SK-N-SH (cell line): Measurements from ENCODE around the gene AXIN1. TPM values are rescaled to one million over a fixed set of nuclear protein-coding genes. Genes with fewer than 3 reads are reported as not detected.

ENCODE experiments used
- CTCF ChIA-PET: fragments of 300-600, 350-600 bp; formaldehyde crosslinking; extraction: SDS; loops from one replicate; lab custom pipeline; 2021; lab: Yijun Ruan, JAX
- POLR2A ChIA-PET: fragments of 350-600 bp; sonication (Branson Sonifier 250); formaldehyde crosslinking; extraction: SDS; loops from one replicate; lab custom pipeline; 2020; ENCODE audit warnings: antibody characterized with exemption, inconsistent platforms; lab: Yijun Ruan, JAX
- DNase-seq: peaks from one replicate; pipeline ENCODE4 v3.0.0; 2012
- H2AFZ ChIP-seq: fragments of 200-600 bp; sonication (generic); 2 replicates; pipeline ENCODE4 v1.8.1; 2016; ENCODE audit warnings: antibody characterized with exemption, mild to moderate bottlenecking, low read depth
- H3F3A ChIP-seq: fragments of 200-600 bp; sonication (generic); replicated peaks from 2 replicates; pipeline ENCODE3; 2016; ENCODE audit warnings: antibody characterized with exemption, mild to moderate bottlenecking; ENCODE audit not compliant: insufficient read depth
- H3K27ac ChIP-seq, 2 experiments: fragments of 200-500 bp in 1 of 2; fragments of 200-600 bp in 1 of 2; sonication (Bioruptor generic) in 1 of 2; sonication (generic), shearing (Covaris generic) in 1 of 2; 2 replicates each; pipeline versions ENCODE4 v1.5.1 to v1.6.1; 2014 to 2016; ENCODE audit warnings: low read depth in 2 of 2, inconsistent platforms in 1 of 2, low read length in 1 of 2, mild to moderate bottlenecking in 1 of 2, mixed read lengths in 1 of 2
- H3K27me3 ChIP-seq: fragments of 200-600 bp; sonication (generic), shearing (Covaris generic); 2 replicates; pipeline ENCODE4 v1.6.1; 2016; ENCODE audit warnings: mixed run types; ENCODE audit not compliant: insufficient read depth
- H3K36me3 ChIP-seq, 2 experiments: fragments of 200-500 bp in 1 of 2; fragments of 200-600 bp in 1 of 2; sonication (Bioruptor generic) in 1 of 2; sonication (generic) in 1 of 2; replicated peaks in 1 of 2; 2 replicates each; pipeline versions ENCODE3 to v1.5.1; 2014 to 2016; ENCODE audit warnings: low read length in 1 of 2, mild to moderate bottlenecking in 1 of 2; ENCODE audit not compliant: insufficient read depth in 2 of 2, control insufficient read depth in 1 of 2
- H3K4me1 ChIP-seq, 2 experiments: fragments of 200-500 bp in 1 of 2; fragments of 200-600 bp in 1 of 2; sonication (Bioruptor generic) in 1 of 2; sonication (generic), shearing (Covaris generic) in 1 of 2; 2 replicates each; pipeline versions ENCODE4 v1.5.1 to v1.6.1; 2014 to 2016; ENCODE audit warnings: low read depth in 1 of 2, low read length in 1 of 2, mixed run types in 1 of 2; ENCODE audit not compliant: insufficient read depth in 2 of 2, control insufficient read depth in 1 of 2
- H3K4me2 ChIP-seq: fragments of 200-600 bp; sonication (generic), shearing (Covaris generic); 2 replicates; pipeline ENCODE4 v1.6.1; 2017; ENCODE audit warnings: mixed run types
- H3K4me3 ChIP-seq, 2 experiments: fragments of 200-500 bp in 1 of 2; fragments of 200-600 bp in 1 of 2; sonication (Bioruptor generic) in 1 of 2; sonication (generic), shearing (Covaris generic) in 1 of 2; 2 replicates each; pipeline versions ENCODE4 v1.5.1 to v1.8.1; 2014 to 2016; ENCODE audit warnings: low read depth in 2 of 2, inconsistent platforms in 1 of 2, low read length in 1 of 2, mild to moderate bottlenecking in 1 of 2, mixed read lengths in 1 of 2, moderate library complexity in 1 of 2
- H3K79me2 ChIP-seq: fragments of 200-600 bp; sonication (generic); 2 replicates; pipeline ENCODE4 v1.8.1; 2017; ENCODE audit warnings: mild to moderate bottlenecking; ENCODE audit not compliant: insufficient read depth
- H3K9ac ChIP-seq: fragments of 200-600 bp; sonication (generic); 2 replicates; pipeline ENCODE4 v1.6.1; 2017; ENCODE audit warnings: mixed run types
- H3K9me2 ChIP-seq: fragments of 200-600 bp; sonication (generic); 2 replicates; pipeline ENCODE4 v1.6.1; 2017; ENCODE audit warnings: mixed run types
- H3K9me3 ChIP-seq: fragments of 200-600 bp; sonication (generic); 2 replicates; pipeline ENCODE4 v1.6.1; 2017; ENCODE audit warnings: mixed run types, mild to moderate bottlenecking, moderate library complexity
- H4K20me1 ChIP-seq: fragments of 200-600 bp; sonication (generic); 2 replicates; pipeline ENCODE4 v1.6.1; 2017; ENCODE audit warnings: mild to moderate bottlenecking, mixed run types; ENCODE audit not compliant: insufficient read depth
- EP300 ChIP-seq, 2 experiments: IDR thresholded peaks; 2 replicates each; pipeline versions ENCODE4 v1.4.0 to v1.6.1; 2012; ENCODE audit warnings: borderline replicate concordance in 1 of 2, low read depth in 1 of 2, low read length in 1 of 2
- EZH2phosphoT487 ChIP-seq: fragments of 200-600 bp; sonication (generic); IDR thresholded peaks from 2 replicates; pipeline ENCODE4 v1.6.1; 2017; ENCODE audit warnings: low read depth, mixed run types, mild to moderate bottlenecking, antibody characterized with exemption, moderate library complexity, borderline replicate concordance
- FOXJ3 ChIP-seq: sonication (generic); formaldehyde crosslinking; IDR thresholded peaks from 2 replicates; pipeline ENCODE4 v1.5.1; 2020; ENCODE audit warnings: mild to moderate bottlenecking, missing genetic modification reagents
- IRF3 ChIP-seq: fragments of 150-350 bp; IDR thresholded peaks from 2 replicates; pipeline ENCODE4 v1.6.1; 2016; ENCODE audit warnings: mild to moderate bottlenecking, low read depth, low read length
- JUND ChIP-seq: IDR thresholded peaks from 2 replicates; pipeline ENCODE4 v1.4.0; 2012
- MAX ChIP-seq: IDR thresholded peaks from 2 replicates; pipeline ENCODE4 v1.4.0; 2012; ENCODE audit warnings: low read depth
- MXI1 ChIP-seq: IDR thresholded peaks from 2 replicates; pipeline ENCODE4 v1.6.1; 2012; ENCODE audit warnings: mild to moderate bottlenecking, low read depth, low read length, improper control_type of control experiment
- NFIC ChIP-seq: IDR thresholded peaks from 2 replicates; pipeline ENCODE4 v1.4.0; 2012; ENCODE audit warnings: borderline replicate concordance
- RAD21 ChIP-seq: IDR thresholded peaks from 2 replicates; pipeline ENCODE4 v1.6.1; 2012; ENCODE audit warnings: mild to moderate bottlenecking, low read length
- REST ChIP-seq: IDR thresholded peaks from 2 replicates; pipeline ENCODE4 v1.6.1; 2012; ENCODE audit warnings: mild to moderate bottlenecking, low read depth, low read length, moderate library complexity
- RXRA ChIP-seq: IDR thresholded peaks from 2 replicates; pipeline ENCODE4 v1.4.0; 2012; ENCODE audit warnings: low read depth, mild to moderate bottlenecking, borderline replicate concordance
- SIN3A ChIP-seq: IDR thresholded peaks from 2 replicates; pipeline ENCODE4 v1.6.1; 2012; ENCODE audit warnings: low read depth, mild to moderate bottlenecking, low read length, moderate library complexity, borderline replicate concordance
- SMC3 ChIP-seq: IDR thresholded peaks from 2 replicates; pipeline ENCODE4 v1.6.1; 2012; ENCODE audit warnings: low read depth, low read length, improper control_type of control experiment
- YY1 ChIP-seq: IDR thresholded peaks from 2 replicates; pipeline ENCODE4 v1.4.0; 2012; ENCODE audit warnings: low read depth, mild to moderate bottlenecking
- ZBTB33 ChIP-seq: IDR thresholded peaks from 2 replicates; pipeline ENCODE4 v1.4.0; 2012; ENCODE audit warnings: low read depth, borderline replicate concordance
- WGBS: methylation state at CpG from one replicate; pipeline ENCODE4 v1.1.6; 2017; ENCODE audit warnings: low lambda C conversion rate; 5-methylcytosine and 5-hydroxymethylcytosine counted together
- polyA plus RNA-seq, 3 experiments: library from polyadenylated mRNA; depleted of rRNA; stranded (reverse); fragments of >200 nt; gene quantifications; 2 replicates each; pipeline ENCODE4 v1.2.3, GENCODE V29; 2012

AXIN1 gene
- polyA plus RNA-seq, 1 of the 3 experiments (the other 2 are of a cell fraction), result 19.9 TPM

GRCh38 chr16:252366-253337 lies 99.9 kb downstream of the AXIN1 start:
- H3K79me2 ChIP-seq, result no peaks in the 10 kb centered on the region
- POLR2A ChIA-PET, result no interaction called here

More at GRCh38 chr16:252366-253337, 99.9 kb downstream of the AXIN1 start:
- Histone ChIP-seq H2AFZ (no peak overlapping the region), H3K27ac (no peak overlapping the region), H3K9ac (no peak overlapping the region), H3K9me2 (no peaks in the 10 kb centered on the region), H3K9me3 (no peaks in the 10 kb centered on the region), H3K36me3 (peaks cover 11 to 13% of the 10 kb centered on the region in 2 experiments), H3K27me3 (no peaks in the 10 kb centered on the region), H4K20me1 (no peaks in the 10 kb centered on the region)
- TF ChIP-seq MAX, result no peak
- TF ChIP-seq YY1, result no peak
- no peak for TF ChIP-seq JUND
- TF ChIP-seq NFIC, result no peak
- no peak for TF ChIP-seq EP300 (IDR thresholded peaks at IDR 0.05; ENCODE audit: borderline replicate concordance in 1 of 2, low read depth in 1 of 2, low read length in 1 of 2)
- TF ChIP-seq REST, result no peak
- no peak for TF ChIP-seq IRF3
- TF ChIP-seq MXI1, result no peak
- no peak for TF ChIP-seq RXRA
- TF ChIP-seq FOXJ3 (CRISPR knock-in tag), result no peak
- no peak for TF ChIP-seq SIN3A
- no peak for TF ChIP-seq EZH2phosphoT487
- TF ChIP-seq ZBTB33, result no peak
- TF ChIP-seq SMC3, result no peak
- no peak for TF ChIP-seq RAD21
- TF ChIP-seq, all 33 proteins: peak for 0
- H3F3A ChIP-seq, result no peaks in the 10 kb centered on the region
- no peak overlapping the region for H3K4me3 ChIP-seq
- H3K4me1 ChIP-seq, result no peaks in the 10 kb centered on the region; a peak in 1 of 4 replicates
- H3K4me2 ChIP-seq, result no peak overlapping the region
- WGBS, result 90% methylated on average over 29 of the region's 30 CpGs
- CTCF ChIA-PET, result interaction anchor here (0.8 to 2.6 kb wide), 4 partner anchors 8 to 109 kb away, joined by 3 to 5 read pairs (median 3); no protein-coding TSS in a partner anchor
- no peak for DNase-seq
